ENCODE measurements around the gene CNP.
"Not testable (repeated sequence)": the region's sequence is repeated elsewhere in the genome, so short reads cannot be mapped to it uniquely, and the experiment has no call there.

The CNP gene

DNA sequence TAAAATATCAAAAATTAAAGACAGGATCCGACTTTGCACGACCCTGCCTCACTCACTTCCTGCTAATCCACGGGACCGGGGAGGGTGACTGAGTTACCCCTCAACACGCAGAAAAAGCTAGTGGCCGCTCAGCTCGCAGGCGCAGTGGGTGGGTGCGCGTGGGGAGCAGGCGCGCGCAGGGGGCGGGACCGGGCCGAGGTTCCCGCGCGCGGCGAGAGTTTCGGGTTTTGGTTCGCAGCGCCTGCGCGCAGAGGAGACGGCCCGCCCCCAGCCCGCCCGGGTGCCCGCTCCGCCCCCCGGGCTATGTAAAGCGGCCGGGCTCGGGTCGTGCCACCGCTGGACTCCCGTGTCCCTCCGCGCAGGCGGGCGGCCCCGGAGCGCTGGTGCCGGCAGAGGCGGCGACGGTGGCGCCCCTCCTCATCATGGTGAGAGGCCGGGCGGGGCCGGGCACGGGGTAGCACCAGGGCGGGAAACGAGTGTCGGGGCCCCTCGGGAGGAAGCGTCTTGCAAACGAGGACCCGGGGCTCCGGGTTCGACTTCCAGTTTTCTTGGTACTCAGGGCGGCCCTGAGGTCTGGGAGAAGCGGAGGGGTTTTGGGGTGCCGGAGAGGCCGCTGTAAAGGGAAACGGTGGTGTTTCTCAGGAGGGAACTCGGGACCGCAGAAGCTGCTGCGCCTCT is at the start of gene CNP:
CNP (plus strand) TSS at position 333 of the 678 bp plus-strand sequence; CDS start at position 423, 90 bp downstream.
- peak; percentile 80 for DNase-seq

DNA sequence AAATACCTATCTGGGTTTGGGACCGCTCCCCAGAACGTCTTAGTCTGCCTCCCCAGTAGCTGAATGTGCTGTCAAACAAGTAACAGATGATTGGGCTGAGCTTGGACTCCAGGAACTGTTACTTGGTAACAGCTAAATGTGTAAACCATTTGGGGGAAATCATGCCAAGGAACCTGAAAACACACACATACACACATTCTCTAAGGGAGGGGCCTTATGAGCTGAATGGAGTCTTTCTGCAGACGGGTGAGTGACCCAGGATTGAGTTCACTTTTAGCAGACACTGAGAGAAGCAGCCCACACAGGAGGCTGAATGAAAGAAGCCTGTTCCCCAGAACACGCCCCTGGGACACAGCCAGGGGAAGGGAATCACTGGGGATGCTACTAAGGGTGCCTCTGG is 49.4 kb upstream of the CNP start:
- DNase-seq: no peak

- peak; percentile 82 for DNase-seq
Observed at GRCh38 chr17:41917679-41918313, 48.8 kb upstream of the CNP start.

DNA sequence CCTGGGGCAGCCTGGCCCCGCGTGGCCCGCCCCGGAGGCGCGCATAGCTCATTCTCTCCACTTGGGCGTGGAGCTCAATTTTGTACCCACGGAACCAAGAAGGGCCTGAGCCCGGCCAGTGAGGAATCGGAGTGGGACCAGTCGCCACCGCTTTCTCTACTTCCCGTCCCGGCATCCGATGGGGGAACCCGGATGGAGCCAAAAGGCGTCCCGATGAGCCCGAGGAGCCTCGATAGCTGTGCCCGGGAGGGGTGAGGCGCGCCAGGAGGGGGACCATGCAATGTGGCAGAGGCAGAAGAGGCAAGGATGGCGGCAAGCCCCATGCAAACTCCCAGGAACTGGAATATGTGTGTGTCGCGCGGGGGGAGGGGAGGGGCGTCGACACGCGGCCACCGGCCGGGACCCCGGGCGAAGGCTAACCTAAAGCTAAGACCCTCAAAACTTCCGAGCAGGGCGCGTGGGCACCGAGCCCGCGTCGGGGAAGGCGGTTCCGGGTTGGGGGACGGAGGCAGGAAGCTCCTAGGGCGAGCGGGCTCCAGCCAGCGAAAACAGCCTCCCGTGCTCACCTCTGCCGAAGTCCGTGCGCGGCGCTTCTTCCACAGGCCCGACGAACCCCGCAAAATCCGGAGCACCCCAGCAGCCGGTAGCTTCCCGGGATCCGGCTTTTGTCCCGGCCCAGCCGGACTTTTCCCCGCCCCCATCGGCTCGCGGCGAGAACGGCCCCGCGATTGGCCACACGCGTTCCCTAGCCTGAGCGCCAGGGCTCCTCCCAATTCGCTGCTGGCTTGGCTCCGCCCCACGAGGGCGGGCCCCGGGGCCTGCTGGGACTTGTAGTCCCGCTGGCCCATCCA is 48.1 kb upstream of the CNP start, which contains the start of gene ACLY:
ACLY (minus strand) TSS at position 638 of the 851 bp plus-strand sequence. CDS start 5,078 bp downstream, outside the sequence.
- DNase-seq: peak; percentile 96

DNA sequence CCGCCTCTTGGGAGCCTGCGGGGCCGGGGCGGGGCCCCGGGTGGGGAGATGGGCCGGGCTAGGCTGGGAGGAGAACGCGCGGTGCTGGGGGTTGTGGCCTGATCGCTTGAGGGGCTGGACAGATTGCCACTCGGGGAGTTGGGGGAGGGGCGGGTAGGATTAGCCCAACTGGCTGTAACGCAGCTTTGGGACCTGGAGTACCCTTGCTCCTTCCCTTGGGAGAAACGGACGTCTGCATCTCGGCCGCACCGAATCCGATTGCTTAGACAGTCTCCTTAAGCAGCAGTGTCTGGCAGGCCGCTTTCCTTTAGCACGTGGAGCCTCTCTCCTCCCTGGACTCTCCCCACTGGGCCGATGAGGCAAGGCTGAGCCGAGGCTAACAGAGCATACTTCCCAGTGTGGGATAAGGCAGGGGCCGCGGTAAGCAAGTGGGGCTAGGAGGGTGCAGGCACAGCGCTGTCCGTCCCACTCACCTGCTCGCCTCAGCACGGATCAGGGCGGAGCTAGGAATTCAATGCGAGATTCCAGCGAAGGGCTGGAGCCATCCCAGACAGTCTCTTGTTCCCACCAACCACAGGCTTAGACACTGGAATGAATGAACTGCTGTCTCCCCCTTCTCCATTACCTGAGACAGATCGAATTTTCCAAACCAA is 47.3 kb upstream of the CNP start:
- peak; percentile 80 for DNase-seq

- peak; percentile 5 for DNase-seq
Observed at GRCh38 chr17:41919840-41920579, 46.6 kb upstream of the CNP start.

GRCh38 chr17:41920580-41920955 is 46.0 kb upstream of the CNP start:
- peak; percentile 45 for DNase-seq

- no peak for DNase-seq
Observed at GRCh38 chr17:41925991-41926590, 40.5 kb upstream of the CNP start.

GRCh38 chr17:41928693-41929251 is 37.8 kb upstream of the CNP start:
- no peak for DNase-seq

DNA sequence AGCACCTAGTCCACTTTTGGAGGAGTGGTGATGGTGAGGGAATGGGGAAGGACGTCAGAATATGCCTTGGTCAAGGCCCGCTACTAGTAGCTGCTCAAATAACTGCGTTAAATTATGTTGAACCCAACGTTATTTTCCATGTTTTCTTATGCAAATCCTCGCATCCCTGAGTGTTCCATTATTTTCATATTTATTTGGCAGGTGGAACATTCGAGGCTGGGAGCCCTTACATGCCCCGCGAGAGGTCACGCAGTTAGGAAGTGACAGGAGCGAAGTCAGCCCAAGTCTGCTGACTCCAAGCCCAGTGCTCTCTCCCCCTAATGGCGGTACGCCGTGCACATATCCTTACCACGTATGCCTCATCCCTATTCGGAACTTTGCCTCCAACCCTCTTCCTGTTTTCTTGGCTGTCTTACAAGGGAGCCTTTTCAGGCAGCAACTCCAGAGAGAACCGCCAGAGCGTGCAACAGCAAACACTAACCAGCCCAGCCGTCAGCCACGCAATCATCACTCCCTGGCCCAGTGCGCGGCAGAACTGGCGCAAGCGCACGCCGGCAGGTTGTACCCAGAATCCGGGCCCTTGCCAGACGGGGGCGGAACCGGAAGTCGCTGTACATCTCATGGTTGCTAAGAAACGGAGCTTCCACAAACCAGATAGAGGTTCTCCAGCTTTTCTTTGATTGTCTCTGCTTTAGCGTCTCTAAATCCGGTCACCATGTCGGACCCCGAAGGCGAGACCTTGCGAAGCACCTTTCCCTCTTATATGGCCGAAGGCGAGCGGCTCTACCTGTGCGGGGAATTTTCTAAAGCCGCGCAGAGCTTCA is 36.4 kb upstream of the CNP start, which contains the start of gene ODAD4:
ODAD4 (plus strand) TSS at position 609 of the 824 bp plus-strand sequence; CDS start at position 716, 107 bp downstream.
- peak; percentile 98 for DNase-seq

- not testable (repeated sequence) for DNase-seq
Observed at GRCh38 chr17:41930833-41931156, 35.8 kb upstream of the CNP start.

GRCh38 chr17:41931715-41932114 is 34.9 kb upstream of the CNP start:
- not testable (repeated sequence) for DNase-seq

DNA sequence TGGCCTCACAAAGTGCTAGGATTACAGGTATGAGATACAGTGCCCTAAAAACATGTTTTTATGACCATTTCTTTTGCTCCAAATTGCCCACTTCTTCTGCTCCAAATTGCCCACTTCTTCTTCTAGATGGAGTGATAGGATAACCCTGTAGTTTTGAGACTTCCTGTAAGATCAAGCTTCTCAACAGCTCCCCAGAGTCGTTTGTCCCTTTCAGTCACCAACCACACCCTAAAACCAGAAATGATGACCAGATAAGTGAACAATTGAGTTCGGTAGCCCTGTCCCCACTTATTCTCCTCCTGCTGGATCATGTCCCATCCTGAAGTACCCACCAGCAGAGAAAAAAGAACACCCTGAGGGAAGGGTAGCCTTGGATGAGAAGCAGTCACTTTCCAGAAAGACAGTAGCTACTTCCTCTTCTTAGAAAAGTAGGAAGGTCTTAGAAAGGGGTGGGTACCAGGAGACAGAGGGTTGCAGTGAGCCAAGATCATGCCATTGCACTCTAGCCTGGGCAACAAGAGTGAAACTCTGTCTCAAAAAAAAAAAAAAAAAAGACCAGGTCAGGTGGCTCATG is 33.7 kb upstream of the CNP start:
- no peak for DNase-seq

DNA sequence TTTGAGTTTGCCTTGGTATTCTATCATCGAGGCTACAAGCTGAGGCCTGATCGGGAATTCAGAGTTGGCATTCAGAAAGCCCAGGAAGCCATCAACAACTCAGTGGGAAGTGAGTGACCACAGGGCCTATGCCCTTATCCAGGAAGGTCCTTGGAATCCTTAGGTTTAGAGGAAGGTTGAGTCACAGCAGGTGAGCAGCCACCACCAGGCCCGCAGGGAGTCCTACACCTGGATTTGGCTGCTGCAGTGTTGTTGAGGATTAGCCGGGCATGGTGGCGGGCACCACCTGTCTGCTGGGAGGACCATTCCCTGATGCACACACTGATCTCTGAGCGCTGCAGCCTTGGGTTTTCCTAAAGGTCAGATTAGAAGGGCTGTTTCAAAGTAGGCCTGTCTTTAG is 31.0 kb upstream of the CNP start:
- no peak for DNase-seq

GRCh38 chr17:41937970-41938954 is 28.3 kb upstream of the CNP start:
- no peak for DNase-seq

DNA sequence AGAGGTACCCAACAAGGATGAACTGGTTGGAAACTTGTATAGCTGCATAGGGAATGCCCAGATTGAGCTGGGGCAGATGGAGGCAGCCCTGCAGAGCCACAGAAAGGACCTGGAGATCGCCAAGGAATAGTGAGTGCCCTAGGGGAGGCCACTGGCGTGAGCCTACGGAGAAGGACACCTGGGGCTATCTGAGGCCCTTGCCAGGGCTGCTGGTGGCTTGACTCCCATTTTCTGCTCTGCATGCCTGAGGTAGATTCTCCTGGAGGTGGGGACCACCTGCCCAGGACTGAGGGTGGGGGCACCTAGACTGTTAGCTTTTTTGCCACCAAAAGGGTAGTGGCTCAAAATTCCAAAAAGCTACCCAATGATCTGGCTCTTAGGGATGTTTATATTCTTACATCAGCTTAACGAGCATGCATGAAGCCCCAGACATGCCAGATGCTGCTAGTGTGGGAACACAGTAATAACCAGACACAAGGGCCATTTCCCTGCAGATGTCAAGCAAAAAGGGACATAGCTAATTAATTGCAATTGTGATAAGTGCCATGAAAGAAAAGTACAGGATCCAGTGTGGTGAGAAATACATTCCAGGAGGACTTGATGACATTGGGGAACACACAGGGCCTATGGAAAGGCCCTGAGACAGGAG is 27.4 kb upstream of the CNP start:
- peak; percentile 26 for DNase-seq

DNA sequence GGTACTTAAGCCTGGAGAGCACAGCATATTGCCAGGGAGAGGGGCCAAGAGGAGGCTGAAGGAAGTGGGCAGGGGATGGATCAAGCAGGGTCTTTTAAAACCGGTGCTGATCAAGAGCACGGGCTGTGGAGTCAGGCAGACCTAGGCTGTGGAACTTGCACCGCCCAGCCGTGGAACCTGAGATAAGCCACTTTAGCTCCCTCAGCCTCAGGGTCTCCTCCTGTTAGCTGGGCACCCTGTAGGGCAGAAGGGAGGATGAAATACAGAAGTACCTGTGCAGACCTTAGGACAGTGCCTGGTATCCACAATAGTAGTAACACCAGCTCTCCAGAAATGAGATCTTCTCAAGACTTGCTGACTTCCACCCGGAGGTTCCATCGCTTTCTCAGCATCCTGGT is 26.9 kb upstream of the CNP start:
- no peak for DNase-seq

DNA sequence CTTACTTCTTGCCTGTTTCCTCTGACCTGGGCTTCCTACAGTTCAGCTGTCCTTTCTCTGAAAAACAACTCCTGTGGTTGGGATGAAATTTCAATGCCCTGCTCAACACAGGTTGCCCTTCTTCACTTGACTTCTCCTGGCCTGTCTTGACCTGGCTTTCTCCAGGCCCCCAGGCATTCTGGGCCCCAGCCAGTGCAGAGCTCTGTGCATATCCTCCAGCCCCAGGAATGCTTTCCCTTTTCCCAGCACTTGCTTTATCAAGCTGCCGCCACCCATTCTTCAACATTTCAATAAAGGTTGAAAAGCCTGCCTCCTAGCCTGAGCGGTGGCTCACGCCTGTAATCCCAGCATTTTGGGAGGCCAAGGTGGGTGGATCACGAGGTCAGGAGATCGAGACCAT is 25.4 kb upstream of the CNP start:
- no peak for DNase-seq

Measured in NCI-H2171 treated with DMSO at 0.1 percent for 48 hours (cell line).